ENCODE data around the gene BLNK. TPM values are rescaled to one million over a fixed set of nuclear protein-coding genes. Genes with fewer than 3 reads are reported as not detected.

BLNK gene
- total RNA-seq, 1 donor, result 0.36 TPM

DNA sequence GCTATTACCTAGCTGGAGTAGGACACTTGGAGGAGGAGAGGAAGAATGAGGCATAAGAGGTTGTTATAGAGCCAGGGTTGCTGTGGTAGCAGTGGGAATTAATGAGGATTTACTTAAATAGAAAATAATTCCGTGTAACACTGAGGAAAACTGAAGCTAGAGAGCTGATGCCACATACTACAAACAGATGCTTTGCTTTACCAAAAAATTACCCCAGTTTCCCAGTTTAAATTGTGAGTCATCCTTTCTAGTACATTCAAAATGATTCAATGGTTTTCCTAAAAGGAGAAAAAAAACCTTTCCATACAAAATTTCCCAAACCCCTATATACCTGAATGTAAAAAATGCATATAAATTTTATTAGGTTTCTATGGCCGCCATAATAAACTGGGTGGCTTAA, 82.9 kb downstream of the BLNK start:
- Histone ChIP-seq H2AFZ (ENCODE audit: low read length) (peak overlapping the region; percentile 46), H3K79me2 (ENCODE audit: insufficient read depth, low read length) (no peaks in the 10 kb centered on the region), H3K4me3 (ENCODE audit: insufficient read depth, low read length) (no peak overlapping the region), H3K9me3 (ENCODE audit: low read depth, low read length) (no peaks in the 10 kb centered on the region), H3K4me1 (ENCODE audit: insufficient read depth, low read length) (peaks cover 7% of the 10 kb centered on the region), H3K4me2 (ENCODE audit: insufficient read depth, low read length) (no peak overlapping the region), H4K20me1 (ENCODE audit: insufficient read depth, low read length) (no peaks in the 10 kb centered on the region), H3K27ac (ENCODE audit: low read depth, low read length) (peak overlapping the region; percentile 17), H3K36me3 (ENCODE audit: insufficient read depth, low read length) (no peaks in the 10 kb centered on the region), H3K27me3 (ENCODE audit: insufficient read depth, low read length) (no peaks in the 10 kb centered on the region)
- TF ChIP-seq, protein P1, sequence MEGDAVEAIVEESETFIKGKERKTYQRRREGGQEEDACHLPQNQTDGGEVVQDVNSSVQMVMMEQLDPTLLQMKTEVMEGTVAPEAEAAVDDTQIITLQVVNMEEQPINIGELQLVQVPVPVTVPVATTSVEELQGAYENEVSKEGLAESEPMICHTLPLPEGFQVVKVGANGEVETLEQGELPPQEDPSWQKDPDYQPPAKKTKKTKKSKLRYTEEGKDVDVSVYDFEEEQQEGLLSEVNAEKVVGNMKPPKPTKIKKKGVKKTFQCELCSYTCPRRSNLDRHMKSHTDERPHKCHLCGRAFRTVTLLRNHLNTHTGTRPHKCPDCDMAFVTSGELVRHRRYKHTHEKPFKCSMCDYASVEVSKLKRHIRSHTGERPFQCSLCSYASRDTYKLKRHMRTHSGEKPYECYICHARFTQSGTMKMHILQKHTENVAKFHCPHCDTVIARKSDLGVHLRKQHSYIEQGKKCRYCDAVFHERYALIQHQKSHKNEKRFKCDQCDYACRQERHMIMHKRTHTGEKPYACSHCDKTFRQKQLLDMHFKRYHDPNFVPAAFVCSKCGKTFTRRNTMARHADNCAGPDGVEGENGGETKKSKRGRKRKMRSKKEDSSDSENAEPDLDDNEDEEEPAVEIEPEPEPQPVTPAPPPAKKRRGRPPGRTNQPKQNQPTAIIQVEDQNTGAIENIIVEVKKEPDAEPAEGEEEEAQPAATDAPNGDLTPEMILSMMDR (IDR thresholded peaks at IDR 0.05; ENCODE audit: extremely low read depth, low read depth, low read length), result no peak
- DNase-seq (ENCODE audit: insufficient read length, low spot score, missing footprints), result no peak

GRCh38 chr10:96176985-96177384, 94.4 kb downstream of the BLNK start:
- TF ChIP-seq, protein P1 (IDR thresholded peaks at IDR 0.05; ENCODE audit: extremely low read depth, low read depth, low read length), result no peak
- Histone ChIP-seq H2AFZ (ENCODE audit: low read length) (no peak overlapping the region), H3K79me2 (ENCODE audit: insufficient read depth, low read length) (no peaks in the 10 kb centered on the region), H3K36me3 (ENCODE audit: insufficient read depth, low read length) (no peaks in the 10 kb centered on the region), H4K20me1 (ENCODE audit: insufficient read depth, low read length) (no peaks in the 10 kb centered on the region), H3K27ac (ENCODE audit: low read depth, low read length) (no peak overlapping the region), H3K9me3 (ENCODE audit: low read depth, low read length) (peaks cover 2% of the 10 kb centered on the region), H3K4me1 (ENCODE audit: insufficient read depth, low read length) (no peaks in the 10 kb centered on the region), H3K4me2 (ENCODE audit: insufficient read depth, low read length) (no peak overlapping the region), H3K27me3 (ENCODE audit: insufficient read depth, low read length) (no peaks in the 10 kb centered on the region), H3K4me3 (ENCODE audit: insufficient read depth, low read length) (no peak overlapping the region)
- DNase-seq (ENCODE audit: insufficient read length, low spot score, missing footprints), result no peak

- H3K9me3 ChIP-seq (ENCODE audit: low read depth, low read length), result peaks cover 2% of the 10 kb centered on the region
- H2AFZ ChIP-seq (ENCODE audit: low read length), result no peak overlapping the region
- H4K20me1 ChIP-seq (ENCODE audit: insufficient read depth, low read length), result no peaks in the 10 kb centered on the region
- TF ChIP-seq, protein P1 (IDR thresholded peaks at IDR 0.05; ENCODE audit: extremely low read depth, low read depth, low read length), result no peak
- H3K79me2 ChIP-seq (ENCODE audit: insufficient read depth, low read length), result no peaks in the 10 kb centered on the region
- DNase-seq (ENCODE audit: insufficient read length, low spot score, missing footprints), result no peak
- H3K27ac ChIP-seq (ENCODE audit: low read depth, low read length), result no peak overlapping the region
- no peaks in the 10 kb centered on the region for H3K36me3 ChIP-seq (ENCODE audit: insufficient read depth, low read length)
- H3K27me3 ChIP-seq (ENCODE audit: insufficient read depth, low read length), result no peaks in the 10 kb centered on the region
- H3K4me3 ChIP-seq (ENCODE audit: insufficient read depth, low read length), result no peak overlapping the region
- no peaks in the 10 kb centered on the region for H3K4me1 ChIP-seq (ENCODE audit: insufficient read depth, low read length)
- H3K4me2 ChIP-seq (ENCODE audit: insufficient read depth, low read length), result no peak overlapping the region
Measured at GRCh38 chr10:96172666-96173065, 98.7 kb downstream of the BLNK start.

DNA sequence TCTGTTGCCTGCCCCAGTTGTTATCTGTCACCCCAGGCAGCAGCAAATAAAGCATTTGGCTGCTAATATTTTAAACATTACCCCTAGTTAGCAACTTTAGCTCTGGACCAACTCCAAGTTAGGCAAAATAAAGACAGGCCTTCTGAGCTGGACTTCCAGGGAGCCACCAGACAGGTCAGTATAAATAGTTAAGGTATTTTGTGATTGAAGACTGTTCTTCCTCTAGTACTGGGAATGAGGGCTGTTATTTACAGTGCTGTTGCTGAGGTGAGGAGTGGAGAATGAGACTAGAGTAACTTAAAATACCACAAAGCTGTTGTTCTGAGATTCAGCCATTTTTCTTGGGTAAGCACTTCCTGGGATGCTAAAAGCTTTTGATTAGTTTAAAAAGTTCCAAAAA, 101.1 kb downstream of the BLNK start:
- H3K36me3 ChIP-seq (ENCODE audit: insufficient read depth, low read length), result no peaks in the 10 kb centered on the region
- no peak overlapping the region for H2AFZ ChIP-seq (ENCODE audit: low read length)
- H3K4me1 ChIP-seq (ENCODE audit: insufficient read depth, low read length), result no peaks in the 10 kb centered on the region
- no peaks in the 10 kb centered on the region for H3K27me3 ChIP-seq (ENCODE audit: insufficient read depth, low read length)
- H3K9me3 ChIP-seq (ENCODE audit: low read depth, low read length), result no peaks in the 10 kb centered on the region
- no peak overlapping the region for H3K4me3 ChIP-seq (ENCODE audit: insufficient read depth, low read length)
- DNase-seq (ENCODE audit: insufficient read length, low spot score, missing footprints), result no peak
- H3K79me2 ChIP-seq (ENCODE audit: insufficient read depth, low read length), result no peaks in the 10 kb centered on the region
- TF ChIP-seq, protein P1 (IDR thresholded peaks at IDR 0.05; ENCODE audit: extremely low read depth, low read depth, low read length), result no peak
- H3K27ac ChIP-seq (ENCODE audit: low read depth, low read length), result no peak overlapping the region
- no peak overlapping the region for H3K4me2 ChIP-seq (ENCODE audit: insufficient read depth, low read length)
- no peaks in the 10 kb centered on the region for H4K20me1 ChIP-seq (ENCODE audit: insufficient read depth, low read length)

All from osteoblast (primary cell).